WERI-Rb-1 (cell line): Measurements from ENCODE around the gene LEPROT.
"Not testable (repeated sequence)": the region's sequence is repeated elsewhere in the genome, so short reads cannot be mapped to it uniquely, and the experiment has no call there.

Experiments used
- DNase-seq: peaks from one replicate; pipeline ENCODE4 v3.0.0-alpha.2; 2020
- H3K27ac ChIP-seq: fragments of 250-450 bp; sonication (Bioruptor Pico); 2 replicates; pipeline ENCODE4 v1.5.1; 2020; ENCODE audit warnings: mild to moderate bottlenecking, moderate library complexity
- H3K27me3 ChIP-seq: fragments of 250-450 bp; sonication (Bioruptor Pico); 2 replicates; pipeline ENCODE4 v1.5.1; 2021; ENCODE audit warnings: mild to moderate bottlenecking, low read depth, moderate library complexity; ENCODE audit not compliant: insufficient read depth, severe bottlenecking
- H3K36me3 ChIP-seq: fragments of 250-450 bp; sonication (Bioruptor Pico); 2 replicates; pipeline ENCODE4 v1.5.1; 2020; ENCODE audit warnings: mild to moderate bottlenecking, moderate library complexity
- H3K4me3 ChIP-seq: 2 replicates; pipeline ENCODE4 v1.5.1; 2011; ENCODE audit warnings: low read depth, mild to moderate bottlenecking, control low read depth, low read length
- H3K9me3 ChIP-seq: fragments of 250-450 bp; sonication (Bioruptor Pico); 2 replicates; pipeline ENCODE4 v1.5.1; 2021; ENCODE audit warnings: mild to moderate bottlenecking, moderate library complexity; ENCODE audit not compliant: severe bottlenecking
- TF ChIP-seq, protein P1 (sequence below): IDR thresholded peaks from 2 replicates; pipeline ENCODE4 v1.5.1; 2011; ENCODE audit warnings: low read depth, mild to moderate bottlenecking, control low read depth, inconsistent platforms, low read length

LEPROT gene, protein sequence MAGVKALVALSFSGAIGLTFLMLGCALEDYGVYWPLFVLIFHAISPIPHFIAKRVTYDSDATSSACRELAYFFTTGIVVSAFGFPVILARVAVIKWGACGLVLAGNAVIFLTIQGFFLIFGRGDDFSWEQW

DNA sequence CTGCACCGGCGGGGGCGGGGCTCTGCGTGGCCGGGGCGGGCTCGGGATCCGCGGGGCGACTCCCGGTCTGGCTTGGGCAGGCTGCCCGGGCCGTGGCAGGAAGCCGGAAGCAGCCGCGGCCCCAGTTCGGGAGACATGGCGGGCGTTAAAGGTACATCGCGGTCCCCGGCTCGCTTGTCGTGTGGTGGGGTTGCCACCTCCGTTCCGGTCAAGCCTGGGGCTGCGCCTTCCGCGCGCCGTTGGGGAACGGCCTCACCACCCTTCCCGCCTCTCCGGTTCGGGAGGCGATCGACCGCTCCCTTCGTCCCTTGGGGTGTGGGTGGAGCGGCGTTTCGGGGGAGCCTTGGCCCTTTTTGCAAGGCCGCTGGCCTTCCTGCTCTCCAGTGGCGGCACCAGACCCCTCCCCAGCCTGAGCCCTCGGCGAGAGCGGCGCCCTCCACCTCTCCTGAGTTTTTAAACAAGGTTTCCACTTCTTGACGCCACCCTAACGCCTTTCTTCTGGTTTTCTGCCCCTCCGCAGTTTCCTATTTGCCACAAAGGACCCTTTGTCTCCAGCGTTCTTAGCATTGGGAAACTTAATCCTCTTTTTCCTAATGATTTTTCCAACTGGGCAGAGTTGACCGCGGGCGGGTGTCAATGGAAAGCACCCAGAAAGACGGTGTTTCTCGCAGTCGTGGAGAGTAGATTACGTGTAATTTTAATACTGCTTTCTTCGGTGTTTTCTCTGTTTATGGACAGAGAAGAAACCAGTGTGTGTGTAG is at the start of gene LEPROT, which contains the start of gene LEPR:
Gene LEPROT (plus strand): TSS at position 79 of the 761 bp plus-strand sequence. CDS start 57 bp downstream, at position 136.
Gene LEPR (plus strand): TSS at position 79 of the 761 bp plus-strand sequence. CDS start 144,898 bp downstream, outside the sequence.
- Histone ChIP-seq H3K27me3 (no peaks in the 10 kb centered on the region), H3K9me3 (no peaks in the 10 kb centered on the region), H3K36me3 (peaks cover 7% of the 10 kb centered on the region), H3K27ac (peak within 1 kb of the TSS; percentile 97), H3K4me3 (peak within 1 kb of the TSS; percentile 86)
- TF ChIP-seq, protein P1, sequence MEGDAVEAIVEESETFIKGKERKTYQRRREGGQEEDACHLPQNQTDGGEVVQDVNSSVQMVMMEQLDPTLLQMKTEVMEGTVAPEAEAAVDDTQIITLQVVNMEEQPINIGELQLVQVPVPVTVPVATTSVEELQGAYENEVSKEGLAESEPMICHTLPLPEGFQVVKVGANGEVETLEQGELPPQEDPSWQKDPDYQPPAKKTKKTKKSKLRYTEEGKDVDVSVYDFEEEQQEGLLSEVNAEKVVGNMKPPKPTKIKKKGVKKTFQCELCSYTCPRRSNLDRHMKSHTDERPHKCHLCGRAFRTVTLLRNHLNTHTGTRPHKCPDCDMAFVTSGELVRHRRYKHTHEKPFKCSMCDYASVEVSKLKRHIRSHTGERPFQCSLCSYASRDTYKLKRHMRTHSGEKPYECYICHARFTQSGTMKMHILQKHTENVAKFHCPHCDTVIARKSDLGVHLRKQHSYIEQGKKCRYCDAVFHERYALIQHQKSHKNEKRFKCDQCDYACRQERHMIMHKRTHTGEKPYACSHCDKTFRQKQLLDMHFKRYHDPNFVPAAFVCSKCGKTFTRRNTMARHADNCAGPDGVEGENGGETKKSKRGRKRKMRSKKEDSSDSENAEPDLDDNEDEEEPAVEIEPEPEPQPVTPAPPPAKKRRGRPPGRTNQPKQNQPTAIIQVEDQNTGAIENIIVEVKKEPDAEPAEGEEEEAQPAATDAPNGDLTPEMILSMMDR, result no peak
- no peak for DNase-seq

DNA sequence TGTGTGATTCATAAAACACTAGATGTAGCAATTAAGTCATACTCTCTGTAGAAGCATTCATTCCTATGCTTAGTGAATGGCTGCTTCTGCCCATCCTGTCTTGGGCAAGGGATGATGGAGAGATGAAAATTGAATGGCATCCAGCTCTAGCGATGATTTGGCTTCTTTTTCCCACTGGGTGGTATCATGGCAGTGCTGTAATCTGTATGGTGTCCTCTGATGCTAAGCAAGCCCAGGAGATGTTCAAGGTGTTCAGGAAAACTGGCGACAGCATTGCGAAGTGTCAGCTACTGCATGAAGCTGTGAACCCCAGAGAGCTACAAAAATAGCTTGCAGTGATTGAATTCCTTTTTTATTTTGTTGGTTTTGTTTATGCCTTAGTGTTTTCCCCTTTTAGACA is 48.9 kb upstream of the LEPROT start:
- no peak for DNase-seq
- H3K36me3 ChIP-seq, result peaks cover 3% of the 10 kb centered on the region; the same call in 1 of the 2 replicates

DNA sequence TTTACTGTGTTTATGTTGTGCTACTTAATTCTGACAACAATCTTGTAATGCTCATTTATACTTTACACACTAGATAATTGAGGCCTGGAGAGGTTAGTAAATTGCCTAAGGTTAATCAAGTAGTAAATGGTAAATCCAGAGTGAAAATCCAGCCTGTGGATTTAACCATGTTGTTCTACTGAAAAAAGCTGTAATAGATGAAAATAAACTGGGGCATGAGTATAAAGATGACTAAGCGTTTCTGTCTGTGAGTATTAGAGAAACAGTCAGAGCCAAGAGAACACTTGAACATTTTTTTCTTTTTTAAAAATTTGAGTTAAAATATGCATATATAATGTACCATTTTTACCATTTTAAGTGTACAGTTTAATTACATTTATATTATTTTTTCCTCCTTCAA is 47.9 kb upstream of the LEPROT start:
- Histone ChIP-seq H3K4me3 (no peak overlapping the region), H3K9me3 (no peaks in the 10 kb centered on the region), H3K27me3 (no peaks in the 10 kb centered on the region), H3K36me3 (no peaks in the 10 kb centered on the region), H3K27ac (no peak overlapping the region)
- DNase-seq, result no peak
- TF ChIP-seq, protein P1, result no peak

More for the DNA sequence above, 48.9 kb upstream of the LEPROT start:
- Histone ChIP-seq H3K4me3 (no peak overlapping the region), H3K9me3 (no peaks in the 10 kb centered on the region), H3K27ac (no peak overlapping the region), H3K27me3 (no peaks in the 10 kb centered on the region)
- TF ChIP-seq, protein P1, result no peak

DNA sequence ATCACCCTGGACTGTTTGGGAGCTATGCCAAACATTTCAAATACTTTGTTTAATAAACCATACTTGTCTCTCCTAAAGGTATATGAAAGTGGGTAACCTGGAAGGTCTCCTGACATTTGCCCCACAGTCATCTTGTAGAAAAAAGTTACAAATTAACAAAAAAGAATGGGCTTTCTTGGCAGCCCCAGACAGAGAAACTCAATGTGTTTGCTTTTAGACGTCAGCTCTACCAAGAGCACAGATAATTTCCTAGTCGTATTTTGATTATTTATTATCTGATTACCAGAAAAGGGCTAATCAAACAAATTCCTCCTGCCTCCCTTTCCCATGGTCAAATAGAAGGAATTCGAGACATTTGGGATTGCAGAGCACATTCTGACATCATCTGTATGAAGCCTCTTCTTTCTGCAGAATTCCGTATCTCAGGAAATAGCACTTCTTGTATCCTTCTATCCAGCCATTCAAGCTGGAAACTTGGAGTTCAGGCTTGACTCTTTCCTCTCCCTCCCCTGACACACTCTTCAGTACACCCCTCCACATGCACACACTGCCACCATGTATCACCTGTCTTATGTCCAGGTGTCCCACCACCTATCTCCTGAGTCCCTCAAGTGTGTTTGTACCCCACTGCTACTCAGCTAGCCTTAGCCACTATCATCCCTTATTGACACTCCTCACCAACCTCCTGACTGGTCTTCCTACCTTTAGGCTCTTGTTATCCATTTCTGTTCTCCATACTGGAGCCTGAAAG is 42.8 kb upstream of the LEPROT start:
- Histone ChIP-seq H3K4me3 (no peak overlapping the region), H3K27ac (no peak overlapping the region), H3K36me3 (no peaks in the 10 kb centered on the region), H3K27me3 (no peaks in the 10 kb centered on the region), H3K9me3 (no peaks in the 10 kb centered on the region)
- DNase-seq, result no peak
- TF ChIP-seq, protein P1, result no peak

DNA sequence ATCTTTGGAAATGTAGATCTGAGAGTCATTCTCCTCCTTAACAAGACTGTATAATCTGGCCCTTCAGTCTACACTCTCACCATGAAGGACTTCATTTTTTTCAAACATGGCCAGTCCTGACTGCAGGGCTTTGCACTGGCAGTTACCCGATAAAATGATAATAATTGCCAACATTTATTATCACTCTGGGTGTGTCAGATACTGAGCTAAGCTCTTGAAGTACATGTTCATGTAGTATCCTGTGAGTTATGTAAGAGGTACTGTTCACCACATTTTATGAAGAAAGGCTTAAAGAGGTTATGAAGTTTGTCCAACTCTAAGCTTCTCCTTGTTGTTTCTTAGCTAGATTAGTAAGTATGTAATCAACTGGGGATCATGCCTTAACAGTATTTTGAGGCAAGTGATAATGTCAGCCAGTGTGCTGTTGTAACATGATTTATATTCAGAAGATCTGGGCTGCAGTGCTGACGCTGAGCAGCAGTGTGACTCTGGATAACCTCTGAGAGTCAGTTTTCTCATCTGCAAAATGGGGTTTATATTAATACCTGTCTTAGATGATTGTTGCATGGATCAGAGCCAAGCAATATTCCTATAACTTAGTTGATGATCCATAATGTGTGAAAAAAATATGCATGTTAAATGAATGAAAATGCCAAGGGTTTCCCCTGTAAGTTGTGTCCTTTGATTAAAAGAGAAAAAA is 42.1 kb upstream of the LEPROT start:
- Histone ChIP-seq H3K36me3 (no peaks in the 10 kb centered on the region), H3K9me3 (no peaks in the 10 kb centered on the region), H3K4me3 (no peak overlapping the region), H3K27me3 (no peaks in the 10 kb centered on the region), H3K27ac (no peak overlapping the region)
- TF ChIP-seq, protein P1, result no peak
- no peak for DNase-seq

DNA sequence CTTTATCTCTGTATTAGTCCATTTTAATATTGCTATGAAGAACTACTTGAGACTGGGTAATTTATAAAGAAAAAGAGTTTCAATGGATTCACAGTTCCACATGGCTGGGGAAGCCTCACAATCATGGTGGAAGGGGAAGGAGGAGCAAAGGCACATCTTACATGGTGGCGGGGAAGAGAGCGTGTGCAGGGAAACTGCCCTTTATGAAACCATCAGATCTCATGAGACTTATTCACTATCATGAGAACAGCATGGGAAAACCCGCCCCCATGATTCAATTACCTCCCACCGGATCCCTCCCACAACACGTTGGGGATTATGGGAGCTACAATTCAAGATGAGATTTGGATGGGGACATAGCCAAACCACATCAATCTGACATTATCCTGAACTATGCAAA is 36.0 kb upstream of the LEPROT start:
- H3K27ac ChIP-seq, H3K9me3 ChIP-seq, DNase-seq, H3K27me3 ChIP-seq, H3K4me3 ChIP-seq: not testable (repeated sequence)
- H3K36me3 ChIP-seq, result peaks cover 12% of the 10 kb centered on the region
